ENCODE measurements around the gene LPXN.

The LPXN gene

DNA sequence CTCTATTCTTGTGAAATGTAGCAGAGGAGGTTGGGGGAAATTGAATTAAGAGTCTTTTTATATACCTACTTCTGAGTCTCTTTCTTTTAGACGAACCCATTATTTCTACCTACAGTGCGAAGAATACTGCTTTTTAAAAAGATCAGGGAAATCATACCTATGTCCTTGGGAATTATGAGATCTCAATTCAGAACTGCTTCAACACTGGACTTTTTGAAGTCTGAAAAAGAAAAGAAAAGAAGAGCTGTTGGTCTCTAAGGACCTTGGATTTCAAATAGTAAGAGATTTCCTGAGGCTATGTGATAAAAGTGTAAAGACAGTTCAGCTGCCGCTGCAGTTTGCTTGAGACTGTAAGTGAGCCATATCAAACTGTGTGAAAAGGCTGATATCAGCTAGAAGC lies 64.0 kb downstream of the LPXN start:
- no peak for DNase-seq

DNA sequence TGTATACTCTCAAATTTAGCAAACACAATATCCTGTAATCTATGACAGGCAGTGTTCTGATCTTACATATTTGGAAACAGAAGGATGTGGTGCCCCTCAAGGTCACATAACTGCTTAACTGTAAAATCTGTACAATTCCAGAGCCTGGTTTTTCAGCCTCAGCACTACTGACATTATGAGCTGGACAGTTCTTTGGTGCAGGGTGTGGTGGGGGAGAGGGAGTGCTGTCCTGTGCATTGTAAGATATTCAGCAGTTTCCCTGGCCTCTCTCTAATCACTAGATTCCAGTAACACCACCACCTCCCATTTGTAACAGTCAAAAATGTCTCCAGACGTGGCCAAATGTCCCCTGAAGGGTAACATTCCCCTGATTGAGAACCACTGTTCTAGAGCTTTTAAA lies 65.9 kb downstream of the LPXN start:
- no peak for DNase-seq

DNA sequence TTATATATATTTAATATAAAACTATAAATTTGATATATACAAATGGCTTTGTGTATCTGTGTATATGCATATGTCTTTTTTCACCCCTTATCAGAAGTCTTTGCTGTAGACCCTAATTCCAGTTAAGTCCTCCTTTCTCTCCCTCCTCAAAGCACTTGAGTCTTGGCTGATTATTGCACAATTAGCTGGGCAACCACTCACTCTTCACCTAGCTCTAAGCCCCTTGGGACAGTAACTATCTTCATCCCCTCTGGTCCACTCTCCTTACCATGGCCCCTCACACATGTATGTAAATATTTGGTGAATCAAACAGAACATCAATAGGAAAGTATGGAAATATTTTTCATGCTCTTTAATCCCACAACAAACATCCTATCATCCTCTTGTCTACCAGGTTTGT lies 66.8 kb downstream of the LPXN start:
- no peak for DNase-seq

DNA sequence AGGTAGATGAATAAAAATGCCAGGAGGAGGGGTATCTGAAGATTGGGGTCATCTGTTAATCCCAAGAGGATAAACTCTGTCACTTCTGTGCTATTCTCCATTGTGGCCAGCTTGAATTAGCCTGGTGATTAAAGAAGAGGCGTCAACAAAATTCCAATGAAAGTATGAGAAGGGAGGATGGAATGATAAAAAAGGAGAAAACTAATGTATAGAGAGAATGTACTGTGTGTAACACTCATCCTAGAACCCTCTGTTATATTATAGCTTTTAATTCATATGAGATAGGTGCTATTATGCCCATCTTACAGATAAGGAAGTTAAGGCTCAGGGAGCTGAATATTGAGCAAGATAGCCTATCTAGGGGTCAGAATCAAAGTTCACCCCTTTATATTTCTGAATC lies 67.7 kb downstream of the LPXN start, which contains the start of gene OR5B21:
TSS of gene OR5B21 (minus strand) at position 101 of the 400 bp plus-strand sequence. CDS start at position 101, 0 bp downstream.
- no peak for DNase-seq

DNA sequence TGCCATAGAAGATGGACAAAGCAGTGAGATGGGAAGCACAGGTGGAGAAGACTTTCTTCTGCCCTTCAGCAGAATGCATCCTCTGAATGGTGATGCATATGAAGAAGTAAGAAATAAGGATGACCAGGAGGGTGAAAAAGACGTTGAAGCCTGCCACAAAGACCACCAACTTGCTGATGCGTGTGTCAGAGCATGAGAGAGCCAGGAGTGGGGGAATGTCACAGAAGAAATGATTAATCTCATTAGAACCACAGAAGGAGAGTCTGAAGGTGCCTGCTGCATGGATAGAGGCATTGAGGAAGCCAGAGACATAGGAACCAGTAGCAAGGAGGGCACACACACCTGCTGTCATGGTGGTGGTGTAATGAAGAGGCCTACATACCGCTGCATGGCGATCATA lies 68.3 kb downstream of the LPXN start:
- DNase-seq = no peak

DNA sequence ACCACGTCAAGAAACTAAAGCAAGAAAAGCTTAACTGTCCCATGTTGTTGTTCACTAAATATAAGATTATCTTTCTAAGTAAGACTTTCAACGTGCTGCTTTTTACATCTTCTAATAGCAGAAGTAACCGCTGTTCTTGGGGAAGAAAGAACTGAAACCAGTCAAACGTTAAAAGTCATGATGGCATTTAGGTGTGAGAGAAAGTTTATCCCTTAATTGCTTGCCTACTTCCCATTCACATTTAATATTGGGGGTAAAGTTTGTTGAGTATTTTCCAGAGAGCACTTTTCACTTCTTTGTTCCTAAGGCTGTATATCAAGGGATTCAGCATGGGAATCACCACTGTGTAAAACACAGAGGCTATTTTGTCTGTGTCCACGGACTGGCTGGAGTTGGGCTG lies 68.7 kb downstream of the LPXN start:
- no peak for DNase-seq

DNA sequence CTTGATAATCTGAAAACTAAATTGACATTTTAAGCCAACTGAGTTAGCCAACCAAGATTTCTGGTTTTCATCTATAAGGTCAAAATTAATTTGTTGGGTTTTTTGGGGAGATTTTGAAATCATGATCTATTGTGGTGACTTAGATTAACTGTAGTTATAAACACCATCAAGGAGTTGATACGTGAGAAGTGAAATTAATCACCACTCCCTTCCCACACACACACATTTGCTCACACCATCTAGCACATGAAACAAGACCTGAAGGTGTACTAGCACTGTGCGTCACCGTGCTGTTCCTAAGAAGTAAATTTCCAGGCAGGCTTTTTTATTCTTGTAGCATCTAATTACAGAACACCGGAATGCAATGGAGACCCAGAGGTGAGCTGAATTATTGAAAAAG lies 69.8 kb downstream of the LPXN start:
- no peak for DNase-seq

DNA sequence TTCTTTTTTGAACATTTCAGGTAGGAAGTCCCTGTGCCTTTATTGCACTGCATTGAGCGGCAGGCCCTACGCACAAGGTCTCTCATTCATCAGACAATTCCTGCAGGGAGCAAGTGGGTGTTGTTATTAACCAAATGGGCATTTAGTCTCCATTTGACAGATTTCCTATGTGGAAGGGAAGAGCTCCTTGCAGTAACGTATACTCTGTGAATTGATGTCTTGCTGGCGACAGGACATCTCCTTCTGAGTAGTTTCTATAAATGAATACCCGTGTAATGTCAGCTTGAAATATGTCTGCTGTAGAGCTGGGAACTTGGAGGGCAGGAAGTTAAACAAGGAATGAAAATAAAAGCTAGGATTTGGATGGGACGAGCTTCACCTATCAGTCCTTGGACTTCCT lies 71.4 kb downstream of the LPXN start:
- no peak for DNase-seq

DNA sequence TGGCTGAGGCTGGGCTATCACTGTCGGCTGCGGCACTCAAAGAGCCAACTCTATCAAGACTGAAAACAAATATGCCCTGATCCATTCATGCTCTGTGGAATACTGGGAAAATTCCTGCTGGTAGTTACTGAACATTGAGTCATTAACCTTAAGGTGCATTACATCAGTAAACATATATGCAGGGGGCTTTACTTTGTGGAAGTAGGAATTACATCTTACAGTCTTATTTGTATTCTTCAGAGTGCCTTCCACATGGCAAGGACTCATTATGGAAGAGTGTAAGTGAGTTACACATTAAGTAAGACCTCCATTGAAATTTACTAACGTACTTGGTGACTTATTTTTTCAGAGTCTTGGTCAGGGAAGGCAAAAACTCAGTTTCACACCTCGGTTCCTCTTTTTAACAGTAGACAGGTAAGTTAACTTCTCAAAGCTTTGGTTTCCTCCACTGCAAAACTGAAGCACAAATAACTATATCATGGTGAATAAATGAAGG lies 72.2 kb downstream of the LPXN start:
- no peak for DNase-seq

DNA sequence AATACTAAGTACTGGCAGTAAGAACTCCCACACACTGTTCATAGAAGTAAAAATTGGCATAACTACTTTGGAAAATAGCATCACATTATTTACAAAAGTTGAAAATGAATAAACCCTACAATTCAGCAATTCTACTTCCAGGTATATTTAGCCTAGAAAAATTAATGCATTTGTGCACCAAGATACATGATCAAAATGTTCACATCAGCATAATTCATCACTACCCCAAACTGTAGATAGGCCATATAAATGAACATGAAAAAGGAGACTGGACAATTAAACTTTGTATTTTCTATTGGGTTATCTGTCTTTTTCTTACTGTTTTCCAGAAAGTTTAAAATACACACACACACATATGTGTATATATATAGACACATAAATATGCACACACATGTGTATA lies 73.7 kb downstream of the LPXN start:
- no peak for DNase-seq

DNA sequence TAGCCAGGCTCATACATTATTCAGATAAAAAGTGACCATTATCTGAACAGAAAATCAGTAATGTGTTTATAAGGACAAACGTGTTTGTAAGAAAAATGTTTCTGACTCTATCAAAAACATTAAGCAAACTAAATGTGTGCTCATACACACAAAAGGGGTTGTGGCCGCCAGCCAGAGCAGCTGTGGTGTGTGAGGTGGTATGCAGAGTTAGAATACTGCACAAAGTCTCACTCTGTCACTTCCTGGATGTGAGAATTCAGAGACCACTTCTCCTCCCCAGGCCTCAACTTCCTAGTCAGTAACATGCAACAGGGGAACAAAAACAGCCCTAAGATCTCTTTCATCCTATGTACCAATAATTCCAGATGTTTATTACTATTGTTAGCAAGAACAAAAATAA lies 77.2 kb downstream of the LPXN start:
- DNase-seq = no peak

DNA sequence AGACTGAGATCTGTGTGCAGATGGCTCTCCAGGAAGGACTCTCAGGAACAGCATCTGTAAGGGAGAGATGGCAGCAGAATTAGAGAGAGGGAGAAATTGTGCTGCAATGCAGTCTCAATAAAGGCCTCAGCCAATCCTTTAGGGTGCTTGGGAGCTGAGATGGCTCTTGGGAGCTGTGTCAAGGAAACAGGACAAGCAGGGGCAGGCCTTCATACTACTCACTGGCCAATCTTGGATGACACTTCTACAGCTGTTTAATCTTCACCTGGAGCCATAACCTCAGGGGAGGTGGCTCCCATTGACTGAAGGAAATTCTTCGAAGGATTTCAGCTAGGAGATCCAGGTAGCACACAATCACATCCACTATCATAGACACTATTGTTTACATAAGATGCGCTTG lies 77.7 kb downstream of the LPXN start:
- DNase-seq = no peak

DNA sequence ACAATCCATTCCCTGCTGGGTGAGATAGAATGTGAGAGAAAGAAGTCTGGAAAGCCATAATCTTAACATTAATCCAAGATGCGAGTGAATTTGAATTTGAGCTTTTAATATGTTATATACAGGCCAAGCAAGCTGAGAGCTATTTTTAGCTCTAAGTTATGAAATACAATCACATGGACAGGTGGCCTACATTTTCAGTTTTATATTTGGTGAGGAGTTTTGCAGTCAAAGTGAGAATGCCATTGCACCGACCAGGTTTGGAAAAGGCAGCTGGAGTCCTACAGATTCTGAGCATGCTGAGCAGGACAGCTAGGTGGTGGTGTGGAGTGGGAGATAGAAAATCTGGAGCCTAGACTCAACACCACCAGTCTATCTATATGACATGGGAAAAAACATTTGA lies 79.8 kb downstream of the LPXN start:
- no peak for DNase-seq

DNA sequence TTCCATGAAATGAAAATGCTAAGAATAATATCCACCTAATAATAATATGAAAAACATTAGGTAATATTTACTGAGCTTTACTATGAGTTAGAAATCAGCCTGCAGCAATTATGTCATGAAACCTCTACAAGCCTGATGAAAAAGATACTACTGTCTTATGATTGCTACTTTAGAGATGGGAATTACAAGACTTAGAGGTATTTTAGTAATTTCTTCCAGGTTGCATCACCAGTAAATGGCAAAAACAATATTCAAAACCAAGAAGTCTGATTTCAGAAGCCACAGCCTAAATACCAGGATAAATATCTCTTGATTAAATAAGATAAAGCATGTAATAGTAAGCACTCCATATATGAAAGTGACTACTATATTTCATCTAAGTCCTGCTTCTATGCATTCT lies 81.6 kb downstream of the LPXN start:
- no peak for DNase-seq

DNA sequence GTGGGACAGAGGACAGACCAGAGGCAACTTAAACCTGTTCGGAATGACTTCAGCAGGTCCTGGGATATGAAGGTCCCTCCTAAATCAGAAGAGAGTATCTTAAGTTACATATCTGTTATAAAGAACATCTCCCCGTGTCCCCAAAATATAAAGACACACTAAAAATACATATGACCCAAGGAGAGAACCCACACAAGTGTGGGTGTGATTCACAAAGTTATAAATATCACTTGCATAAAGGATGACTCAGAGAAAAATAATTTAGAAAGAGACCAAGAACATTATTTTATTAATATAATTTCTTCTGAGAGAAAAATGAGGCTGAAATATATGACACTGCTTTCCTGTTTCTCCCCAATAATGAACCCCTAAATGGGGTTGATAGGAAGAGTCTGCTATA lies 82.0 kb downstream of the LPXN start:
- no peak for DNase-seq

DNA sequence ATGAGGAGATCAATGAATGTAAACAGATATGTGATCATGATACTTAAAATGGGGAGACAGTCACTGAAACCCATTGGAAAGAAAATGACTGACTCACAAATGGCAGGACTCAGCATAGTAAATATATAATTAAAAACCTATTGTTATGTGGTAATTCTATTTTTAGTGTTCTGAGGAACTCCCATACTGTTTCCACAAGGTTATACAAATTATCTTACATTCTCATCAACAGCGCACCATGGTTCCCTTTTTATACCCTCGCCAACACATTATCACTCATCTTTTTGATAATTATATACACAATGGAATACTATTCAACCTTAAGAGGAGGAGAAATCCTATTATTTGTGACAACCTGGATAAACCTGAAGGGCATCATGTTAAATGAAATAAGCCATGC lies 84.8 kb downstream of the LPXN start:
- no peak for DNase-seq

DNA sequence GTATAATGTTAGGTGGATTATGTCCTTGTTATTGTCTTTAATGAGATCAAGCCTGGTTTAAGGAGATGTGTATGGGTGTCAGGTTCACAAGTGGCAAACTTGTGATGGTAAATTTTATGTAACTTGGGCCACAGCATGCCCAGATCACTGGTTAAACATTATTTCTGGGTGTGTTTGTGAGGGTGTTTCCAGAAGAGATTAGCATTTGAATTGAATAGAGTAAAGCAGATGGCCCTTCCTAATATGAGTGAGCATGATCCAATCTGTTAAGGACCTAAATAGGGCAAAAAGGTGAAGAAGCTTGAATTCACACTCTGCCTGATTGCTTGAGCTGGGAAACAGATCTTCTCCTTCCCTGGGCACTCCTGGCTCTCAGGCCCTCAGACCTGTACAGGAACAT lies 88.5 kb downstream of the LPXN start:
- no peak for DNase-seq

DNA sequence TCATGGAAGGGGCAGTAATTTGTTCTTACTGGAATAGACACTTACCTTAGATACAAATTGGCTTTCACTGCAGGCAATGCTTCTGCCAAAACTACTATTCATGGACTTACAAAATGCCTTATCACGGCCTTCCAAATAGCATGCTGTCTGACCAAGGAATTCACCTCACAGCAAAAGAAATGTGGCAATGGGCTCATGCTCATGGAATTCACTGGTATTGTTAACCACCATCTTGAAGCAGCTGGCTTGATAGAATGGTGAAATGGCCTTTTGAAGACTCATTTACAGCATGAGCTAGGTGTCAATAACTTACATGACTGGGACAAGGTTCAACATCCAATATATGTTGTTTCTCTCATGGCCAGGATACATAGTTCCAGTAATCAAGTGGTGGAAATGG lies 89.7 kb downstream of the LPXN start:
- DNase-seq = no peak

Data from amniotic stem cell (primary cell).